Posterior cingulate gyrus (tissue), 11 donors: ENCODE measurements around the gene NTN1.

Experiments
- DNase-seq, 10 donors: peaks; one replicate each; pipeline versions ENCODE4 v3.0.0 to v3.0.0-alpha.2; 2020 to 2021; ENCODE audit warnings: mixed read lengths in 3 of 10
- intact Hi-C: fragments of 100-400 bp; cut with DNase I; formaldehyde crosslinking; loops from one replicate; pipeline ENCODE4 v1.15.1; 2023

Gene NTN1

GRCh38 chr17:9028988-9029570, 7.8 kb downstream of the NTN1 start:
- no peak for DNase-seq

GRCh38 chr17:9032151-9032550, 10.8 kb downstream of the NTN1 start:
- DNase-seq = no peak
- intact Hi-C loops = no loop called here

More at GRCh38 chr17:9028988-9029570, 7.8 kb downstream of the NTN1 start:
- intact Hi-C loops = no loop called here

DNA sequence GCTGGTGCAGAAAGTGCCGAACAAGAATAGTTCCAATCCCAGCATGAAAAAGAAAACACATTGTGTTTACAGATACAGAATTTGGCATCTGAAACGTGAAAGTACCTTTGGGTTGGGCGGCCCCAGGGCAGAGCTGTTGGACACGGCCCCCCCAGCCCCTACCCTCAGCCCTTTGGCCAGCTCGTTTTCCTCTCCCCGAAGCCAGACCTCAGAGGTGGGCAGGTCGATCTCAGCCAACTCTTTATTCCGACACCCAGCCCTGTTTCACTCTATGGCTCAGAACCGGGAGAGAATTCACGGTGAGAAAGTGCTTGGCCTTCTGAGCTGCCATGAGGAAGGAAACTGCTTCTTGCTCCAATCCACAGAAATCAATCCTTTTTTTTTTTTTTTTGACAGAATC, 11.3 kb downstream of the NTN1 start:
- peak in 1 of 10 donors; percentile 54 for DNase-seq
- intact Hi-C loops = no loop called here

DNA sequence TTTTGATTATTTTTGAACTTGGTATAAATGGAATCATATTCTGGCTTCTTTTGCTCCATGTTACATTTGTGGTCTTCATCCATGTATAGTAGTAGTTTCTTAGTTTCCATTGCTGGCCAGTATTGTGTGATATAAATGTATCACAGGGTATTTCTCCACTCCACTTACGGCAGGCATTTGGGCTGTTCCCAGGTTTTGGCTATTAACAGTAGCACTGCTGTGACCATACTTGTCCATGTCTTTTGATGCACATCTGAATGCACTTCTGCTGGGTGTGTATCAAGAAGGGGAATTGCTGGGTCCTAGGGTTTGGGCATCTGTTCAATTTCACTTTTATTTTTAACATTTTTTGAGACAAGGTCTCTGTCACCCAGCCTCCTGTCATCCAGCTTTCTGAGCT, 13.9 kb downstream of the NTN1 start:
- DNase-seq = no peak
- intact Hi-C loops = no loop called here

DNA sequence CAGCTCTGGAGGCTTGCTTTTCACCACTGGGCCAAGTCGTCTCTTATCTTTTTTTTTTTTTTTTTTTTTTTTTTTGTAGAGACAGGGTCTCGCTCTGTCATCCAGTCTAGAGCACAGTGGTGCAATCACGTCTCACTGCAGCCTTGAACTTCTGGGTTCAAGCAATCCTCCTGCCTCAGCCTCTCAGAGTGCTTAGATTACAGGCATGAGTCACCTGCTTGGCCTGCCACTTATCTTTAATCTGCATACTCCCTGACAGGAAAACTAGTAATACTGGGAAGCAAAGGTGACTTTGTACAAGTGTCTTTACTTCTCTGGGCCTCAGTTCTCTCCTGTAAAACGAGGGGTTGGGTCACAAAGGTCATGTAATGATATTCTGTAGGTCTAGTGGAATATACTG, 15.0 kb downstream of the NTN1 start:
- intact Hi-C loops = no loop called here
- no peak for DNase-seq

GRCh38 chr17:9037736-9038135, 16.4 kb downstream of the NTN1 start:
- intact Hi-C loops = no loop called here
- peak in 1 of 10 donors; percentile 2 for DNase-seq

GRCh38 chr17:9038380-9038779, 17.1 kb downstream of the NTN1 start:
- intact Hi-C loops = no loop called here
- DNase-seq = no peak

DNA sequence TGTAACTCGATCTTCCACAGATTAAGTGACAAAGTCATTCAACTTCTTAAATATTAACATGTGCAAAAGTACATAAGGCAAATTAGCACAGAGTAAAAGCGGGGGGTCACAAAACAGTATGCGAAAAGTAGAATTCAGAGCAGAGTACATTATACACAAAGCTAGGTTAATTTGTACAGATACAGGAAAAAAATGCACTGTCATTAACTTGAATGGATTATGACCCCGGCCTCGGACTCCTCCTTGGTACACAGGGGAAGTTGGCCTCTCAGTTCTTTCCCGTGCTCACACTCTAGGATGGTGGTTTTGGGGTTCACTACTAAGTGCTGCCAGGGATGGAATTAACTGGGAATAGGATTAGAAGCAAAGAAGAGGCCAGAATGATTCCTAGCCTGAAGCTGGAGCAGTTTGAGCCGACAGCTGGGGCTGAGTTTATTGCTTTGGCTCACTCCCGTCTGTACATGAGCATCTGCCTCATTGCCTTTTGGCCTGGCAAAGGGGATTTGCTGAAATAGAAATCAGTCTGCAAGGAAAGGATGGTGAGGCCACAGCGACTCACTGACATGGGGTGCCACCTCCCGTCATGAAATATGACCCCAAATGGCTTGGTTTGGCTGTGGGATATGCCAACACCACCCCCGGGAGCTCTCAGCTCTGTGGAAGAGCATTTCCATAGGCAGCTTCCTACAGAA, 23.6 kb downstream of the NTN1 start:
- DNase-seq = peak in 1 of 10 donors; percentile 55
- intact Hi-C loops = no loop called here

DNA sequence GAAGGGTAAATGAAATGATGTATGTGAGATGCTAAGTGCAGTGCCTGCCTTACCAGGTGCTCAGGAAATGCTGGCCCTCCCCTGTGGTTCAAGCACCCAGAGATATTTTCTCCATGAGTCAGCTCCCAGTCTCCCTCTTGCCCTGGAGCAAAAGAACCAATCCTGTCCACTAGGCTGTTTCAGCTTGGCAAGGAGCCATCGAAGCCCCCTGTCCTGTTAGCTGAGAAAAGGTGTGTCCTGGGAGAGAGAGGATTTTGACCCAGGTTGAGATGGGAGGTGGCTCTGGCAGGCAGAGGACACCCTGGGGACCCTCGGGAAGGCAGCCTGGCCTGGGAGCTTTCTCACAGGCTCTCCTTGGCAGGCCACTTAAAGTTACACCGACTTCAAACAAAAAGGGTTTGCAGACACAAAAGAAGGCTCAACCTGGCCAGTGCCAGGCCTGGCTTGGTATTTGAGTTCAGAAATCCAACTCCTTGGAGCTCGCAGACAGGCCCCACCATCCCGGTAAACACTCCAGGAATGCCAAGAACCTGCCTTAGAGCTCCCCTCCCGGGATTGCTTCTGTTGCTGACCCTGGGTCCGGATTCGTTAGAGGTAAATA, 29.6 kb downstream of the NTN1 start:
- intact Hi-C loops = no loop called here
- peak in 2 of 10 donors; percentile 49 to 70 for DNase-seq

GRCh38 chr17:9051561-9051960, 30.3 kb downstream of the NTN1 start:
- intact Hi-C loops = no loop called here
- DNase-seq = no peak

DNA sequence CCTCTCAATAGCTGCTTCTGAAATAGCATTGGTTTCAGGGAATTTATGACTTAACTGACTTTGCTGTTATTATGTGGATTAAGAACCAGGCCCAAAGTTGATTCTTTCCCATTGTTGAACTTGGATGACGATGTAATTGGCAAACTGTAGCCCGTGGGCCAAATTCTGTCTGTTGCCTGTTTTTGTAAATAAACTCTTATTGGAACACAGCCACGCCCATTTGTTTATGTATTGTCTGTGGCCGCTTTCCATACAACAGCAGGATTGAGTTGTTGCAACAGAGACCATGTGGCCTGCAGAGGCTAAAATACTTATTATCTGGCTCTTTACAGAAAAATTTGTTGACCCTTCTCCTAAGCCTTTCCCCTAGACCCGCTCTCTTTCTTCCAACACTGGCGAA, 31.6 kb downstream of the NTN1 start:
- intact Hi-C loops = no loop called here
- DNase-seq = no peak

- no peak for DNase-seq
- intact Hi-C loops = no loop called here
These were observed 32.1 kb downstream of the NTN1 start for GRCh38 chr17:9053406-9053805.

DNA sequence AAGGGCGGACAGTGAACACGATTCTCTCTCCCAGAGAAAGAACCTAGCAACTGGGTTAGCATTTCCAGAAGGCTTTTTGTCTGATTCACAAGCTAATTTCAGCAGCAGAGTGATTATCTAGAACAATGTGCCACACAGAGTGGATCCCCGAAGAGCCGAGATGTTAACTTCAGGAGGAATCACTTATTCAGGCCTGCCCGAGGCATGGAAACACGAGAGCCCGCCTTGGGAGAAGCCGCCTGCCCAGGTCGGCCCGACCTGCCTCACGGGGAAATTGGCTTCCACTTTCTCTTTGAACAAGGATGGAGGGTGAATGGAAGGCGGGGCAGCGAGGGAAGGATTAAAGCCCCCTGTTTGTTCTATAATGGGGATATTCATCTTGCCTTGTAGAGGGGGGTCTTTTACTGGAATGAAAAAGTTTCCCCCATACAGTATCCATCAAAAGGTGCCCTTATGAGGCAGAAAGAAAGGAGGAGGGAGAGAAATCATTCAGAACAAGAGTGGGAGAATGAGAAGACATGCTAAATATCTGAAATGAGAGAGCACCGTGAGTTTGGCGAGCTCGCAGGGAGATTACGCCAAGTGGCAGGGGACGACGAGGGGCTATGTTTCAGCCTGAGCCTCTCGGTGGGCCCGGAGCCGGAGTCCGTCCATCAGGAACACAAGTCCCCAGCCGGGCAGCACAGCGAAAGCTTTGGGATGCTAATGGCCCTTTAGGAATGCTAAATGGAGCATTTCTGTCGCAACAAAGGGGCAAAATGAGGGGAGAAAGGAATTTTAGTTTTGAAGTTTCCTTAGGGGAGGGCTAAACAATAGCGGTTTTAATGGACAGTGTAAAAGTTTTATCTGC, 33.0 kb downstream of the NTN1 start:
- intact Hi-C loops = no loop called here
- peak in 2 of 10 donors; percentile 66 to 69 for DNase-seq

DNA sequence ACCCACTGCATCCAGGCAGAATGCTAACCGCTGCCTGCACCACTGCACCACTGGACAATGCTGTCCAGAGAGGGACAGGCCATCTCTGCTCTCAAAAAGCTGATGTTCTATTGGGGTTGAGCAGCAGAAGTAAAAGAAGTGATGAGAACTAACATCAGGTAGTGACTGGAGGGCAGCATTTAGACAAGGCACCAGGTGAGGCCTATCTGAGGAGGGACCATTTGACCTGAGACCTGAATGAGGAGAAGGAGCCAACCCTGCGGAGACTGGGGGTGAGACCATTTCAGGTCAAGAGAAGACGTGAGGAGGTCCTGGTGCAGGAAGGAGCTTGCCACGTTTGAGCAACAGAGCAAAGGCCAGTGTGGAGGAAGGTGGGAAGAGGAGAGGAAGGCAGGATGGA, 34.0 kb downstream of the NTN1 start:
- peak in 2 of 10 donors; percentile 26 to 55 for DNase-seq
- intact Hi-C loops = no loop called here

- DNase-seq = peak in 1 of 10 donors; percentile 59
- intact Hi-C loops = no loop called here
These were observed 35.3 kb downstream of the NTN1 start for GRCh38 chr17:9056566-9056965.

GRCh38 chr17:9057310-9057709, 36.0 kb downstream of the NTN1 start:
- intact Hi-C loops = no loop called here
- peak in 1 of 10 donors; percentile 71 for DNase-seq

GRCh38 chr17:9062399-9062902, 41.1 kb downstream of the NTN1 start:
- no peak for DNase-seq
- intact Hi-C loops = no loop called here

- DNase-seq = no peak
- intact Hi-C loops = no loop called here
These were observed 43.1 kb downstream of the NTN1 start for GRCh38 chr17:9064311-9064834.

DNA sequence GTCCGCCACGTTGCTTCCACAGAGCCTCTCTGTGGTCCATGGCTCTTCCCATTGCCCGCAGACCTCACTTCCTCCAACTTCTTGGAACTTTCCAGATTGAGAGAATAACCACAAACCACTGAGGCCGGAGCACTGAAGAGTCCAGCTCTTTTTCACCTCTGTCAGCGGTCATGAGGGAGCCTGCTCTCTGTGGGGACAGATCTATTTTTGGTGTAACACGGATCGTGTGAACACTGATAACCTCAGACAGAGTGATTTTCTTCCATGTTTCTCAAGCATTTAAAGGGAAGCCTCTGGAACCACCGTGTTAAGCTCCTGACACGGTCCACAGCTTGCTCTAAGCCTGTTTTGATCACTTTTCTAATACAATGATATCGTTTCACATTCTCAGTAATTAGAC, 49.7 kb downstream of the NTN1 start:
- intact Hi-C loops = no loop called here
- DNase-seq = no peak

- DNase-seq = peak in 1 of 10 donors; percentile 74
- intact Hi-C loops = no loop called here
These were observed 50.6 kb downstream of the NTN1 start for GRCh38 chr17:9071811-9072498.
